ENCODE measurements around the gene IL25. TPM values are rescaled to one million over a fixed set of nuclear protein-coding genes. Genes with fewer than 3 reads are reported as not detected.
A peak's percentile ranks its signal among the peaks of the same experiment; 100 is the strongest.

IL25 gene
- polyA plus RNA-seq, 1 experiment: not detected

DNA sequence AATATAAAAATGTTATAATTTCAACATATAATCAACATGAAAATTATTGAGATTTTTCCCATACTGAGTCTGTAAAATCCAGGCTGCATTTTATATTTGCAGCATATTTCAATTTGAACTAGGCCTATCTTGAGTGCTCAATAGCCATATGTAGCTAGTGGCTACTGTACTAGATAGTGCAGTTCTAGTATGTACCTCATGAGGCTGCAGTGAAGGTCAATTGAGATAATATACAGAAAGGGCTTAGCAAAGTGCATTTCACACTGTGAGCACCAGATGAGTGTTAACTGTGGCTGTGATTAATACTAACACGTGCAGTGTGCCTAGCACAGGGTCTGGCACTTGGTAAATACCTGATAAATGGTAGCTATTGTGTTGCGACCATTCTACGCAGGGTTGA is 14.6 kb upstream of the IL25 start:
- DNase-seq (ENCODE audit: low read depth): no peak
- Histone ChIP-seq H3K27me3 (ENCODE audit: control insufficient read depth, insufficient read depth, low read length) (peaks cover 3% of the 10 kb centered on the region; the same call in 1 of the 2 replicates), H3K36me3 (ENCODE audit: control insufficient read depth, insufficient read depth, low read length) (peaks cover 3% of the 10 kb centered on the region), H3K4me3 (ENCODE audit: low read depth, low read length) (no peak overlapping the region)
- CTCF ChIA-PET: interaction anchor here (1.2 kb wide), 1 partner anchor 22 kb away, joined by 6 read pairs; no protein-coding TSS in a partner anchor
- POLR2A ChIA-PET: no interaction called here
- TF ChIP-seq, protein P1, sequence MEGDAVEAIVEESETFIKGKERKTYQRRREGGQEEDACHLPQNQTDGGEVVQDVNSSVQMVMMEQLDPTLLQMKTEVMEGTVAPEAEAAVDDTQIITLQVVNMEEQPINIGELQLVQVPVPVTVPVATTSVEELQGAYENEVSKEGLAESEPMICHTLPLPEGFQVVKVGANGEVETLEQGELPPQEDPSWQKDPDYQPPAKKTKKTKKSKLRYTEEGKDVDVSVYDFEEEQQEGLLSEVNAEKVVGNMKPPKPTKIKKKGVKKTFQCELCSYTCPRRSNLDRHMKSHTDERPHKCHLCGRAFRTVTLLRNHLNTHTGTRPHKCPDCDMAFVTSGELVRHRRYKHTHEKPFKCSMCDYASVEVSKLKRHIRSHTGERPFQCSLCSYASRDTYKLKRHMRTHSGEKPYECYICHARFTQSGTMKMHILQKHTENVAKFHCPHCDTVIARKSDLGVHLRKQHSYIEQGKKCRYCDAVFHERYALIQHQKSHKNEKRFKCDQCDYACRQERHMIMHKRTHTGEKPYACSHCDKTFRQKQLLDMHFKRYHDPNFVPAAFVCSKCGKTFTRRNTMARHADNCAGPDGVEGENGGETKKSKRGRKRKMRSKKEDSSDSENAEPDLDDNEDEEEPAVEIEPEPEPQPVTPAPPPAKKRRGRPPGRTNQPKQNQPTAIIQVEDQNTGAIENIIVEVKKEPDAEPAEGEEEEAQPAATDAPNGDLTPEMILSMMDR (IDR thresholded peaks at IDR 0.05; ENCODE audit: insufficient read depth, low read depth, low read length): no peak

DNA sequence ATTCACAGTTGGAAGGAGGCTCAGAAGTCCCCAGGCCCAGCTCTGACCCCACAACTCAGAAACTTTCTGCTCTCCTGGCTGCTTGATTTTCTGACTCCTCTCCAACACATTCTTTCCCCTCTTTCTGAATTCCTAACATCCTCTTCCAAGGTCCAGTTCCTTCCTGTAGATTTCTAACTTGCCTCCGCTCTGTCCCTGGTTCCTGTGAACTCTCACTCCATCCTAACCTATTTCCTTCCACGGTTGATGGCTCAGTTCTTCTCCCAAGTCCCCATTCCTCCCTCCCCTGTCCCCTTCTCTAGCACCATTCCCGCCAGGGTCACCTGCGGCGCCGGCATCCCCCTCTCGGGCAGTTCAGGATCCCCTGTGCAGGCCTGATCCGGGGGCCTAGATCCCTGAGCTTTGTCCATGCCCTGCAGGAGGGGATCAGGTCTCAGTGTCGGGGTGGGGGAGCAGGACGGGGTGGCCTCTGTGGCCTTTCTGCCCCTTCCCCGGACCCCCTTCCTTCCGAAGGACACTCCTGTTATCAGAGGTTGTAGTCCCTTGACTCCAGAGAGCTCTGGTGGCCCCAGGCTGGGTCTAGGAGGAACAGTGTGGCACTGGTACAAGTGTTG is 13.9 kb upstream of the IL25 start:
- no peak for DNase-seq (ENCODE audit: low read depth)
- H3K27me3 ChIP-seq (ENCODE audit: control insufficient read depth, insufficient read depth, low read length): peaks cover 3% of the 10 kb centered on the region; the same call in 1 of the 2 replicates
- H3K36me3 ChIP-seq (ENCODE audit: control insufficient read depth, insufficient read depth, low read length): peaks cover 3% of the 10 kb centered on the region
- ChIA-PET POLR2A (no interaction called here), CTCF (interaction anchor here (1.2 kb wide), 1 partner anchor 22 kb away, joined by 6 read pairs; no protein-coding TSS in a partner anchor)
- TF ChIP-seq, protein P1 (IDR thresholded peaks at IDR 0.05; ENCODE audit: insufficient read depth, low read depth, low read length): no peak
- H3K4me3 ChIP-seq (ENCODE audit: low read depth, low read length): no peak overlapping the region

DNA sequence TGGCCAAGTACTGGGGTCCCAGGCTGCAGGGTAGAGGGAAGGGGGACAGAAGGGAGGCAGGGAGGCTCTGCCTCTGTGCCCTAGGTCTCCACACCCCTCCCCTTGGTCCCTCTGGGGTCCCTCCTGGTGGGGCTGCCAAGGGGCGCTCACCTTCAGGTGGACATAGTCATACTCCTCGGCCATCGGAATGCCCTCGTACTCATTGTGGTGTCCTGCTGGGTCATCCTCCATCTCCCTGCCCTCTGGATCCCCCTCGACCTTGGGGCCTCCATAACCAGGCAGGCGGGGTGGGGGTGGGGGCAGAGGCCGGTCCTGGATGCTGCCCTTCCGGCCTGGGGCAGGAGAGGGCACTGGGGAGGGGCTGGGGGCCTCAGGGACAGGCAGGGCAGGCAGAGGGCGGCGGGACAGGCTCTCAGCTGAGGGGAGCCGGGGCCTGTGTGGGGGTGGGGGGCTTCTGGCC is 13.4 kb upstream of the IL25 start:
- Histone ChIP-seq H3K27me3 (ENCODE audit: control insufficient read depth, insufficient read depth, low read length) (peaks cover 6% of the 10 kb centered on the region), H3K36me3 (ENCODE audit: control insufficient read depth, insufficient read depth, low read length) (peaks cover 3% of the 10 kb centered on the region), H3K4me3 (ENCODE audit: low read depth, low read length) (no peak overlapping the region)
- TF ChIP-seq, protein P1 (IDR thresholded peaks at IDR 0.05; ENCODE audit: insufficient read depth, low read depth, low read length): no peak
- CTCF ChIA-PET: interaction anchor here (1.4 kb wide), 1 partner anchor 25 kb away, joined by 4 read pairs; no protein-coding TSS in a partner anchor
- no peak for DNase-seq (ENCODE audit: low read depth)
- POLR2A ChIA-PET: no interaction called here

DNA sequence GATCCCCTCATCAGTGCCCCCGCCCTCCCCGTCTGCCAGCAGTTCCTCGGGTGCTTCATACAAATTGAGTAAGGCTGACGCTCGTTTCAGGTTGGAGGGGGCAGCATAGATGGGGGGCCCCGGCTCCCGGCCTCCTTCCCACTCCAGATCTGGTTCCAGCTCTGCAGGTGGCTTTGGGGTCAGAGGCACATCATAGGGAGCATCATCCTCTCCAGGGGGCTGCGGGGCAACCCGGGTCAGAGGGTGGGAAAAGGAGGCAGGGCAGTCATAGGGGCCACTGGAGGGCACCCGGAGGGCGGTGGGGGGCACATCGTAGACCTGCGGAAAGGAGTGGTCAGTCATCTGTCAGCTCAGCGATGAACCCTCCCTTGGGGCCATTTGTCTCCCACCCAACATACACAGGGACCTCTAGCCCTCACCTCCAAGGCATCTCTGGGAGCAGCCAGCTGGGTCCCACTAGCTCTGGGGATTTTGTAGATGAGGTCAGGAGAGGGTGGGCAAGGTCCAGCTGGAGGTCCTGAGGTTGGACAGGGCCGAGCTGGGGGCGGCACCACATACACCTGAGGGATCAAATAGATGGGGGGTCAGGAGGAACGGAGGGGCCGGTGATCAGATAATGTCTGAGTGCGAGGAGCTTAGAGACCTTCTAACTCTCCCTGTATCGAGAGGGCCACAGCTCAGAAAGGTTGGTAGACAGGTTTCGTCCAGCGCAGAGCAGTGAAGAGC is 12.7 kb upstream of the IL25 start:
- ChIA-PET POLR2A (no interaction called here), CTCF (interaction anchor here (0.8 to 1.4 kb wide), 3 partner anchors 20 to 102 kb away, joined by 3 to 8 read pairs (median 4); no protein-coding TSS in a partner anchor)
- H3K4me3 ChIP-seq (ENCODE audit: low read depth, low read length): no peak overlapping the region
- TF ChIP-seq, protein P1 (IDR thresholded peaks at IDR 0.05; ENCODE audit: insufficient read depth, low read depth, low read length): no peak
- peaks cover 9% of the 10 kb centered on the region for H3K27me3 ChIP-seq (ENCODE audit: control insufficient read depth, insufficient read depth, low read length)
- no peak for DNase-seq (ENCODE audit: low read depth)
- H3K36me3 ChIP-seq (ENCODE audit: control insufficient read depth, insufficient read depth, low read length): peaks cover 3% of the 10 kb centered on the region

DNA sequence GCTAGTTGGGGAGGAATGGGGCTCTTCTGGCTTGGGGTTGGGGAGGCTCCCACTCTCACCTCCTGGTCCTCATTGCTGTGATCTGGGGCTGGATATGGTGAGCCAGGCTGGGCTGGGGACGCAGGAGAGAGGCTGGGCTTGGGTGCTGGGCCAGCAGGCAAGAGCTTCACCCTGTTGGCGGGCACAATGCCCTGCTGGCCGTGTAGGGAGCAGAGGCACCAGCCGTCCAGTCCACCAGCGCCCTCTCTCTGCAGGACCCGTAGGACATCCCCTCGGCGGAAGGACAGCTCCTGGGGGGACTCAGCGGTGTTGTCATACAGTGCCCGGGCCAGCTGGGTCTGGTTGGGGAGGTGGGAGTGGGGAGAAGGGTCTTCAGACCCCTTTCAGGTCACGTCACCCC is 12.1 kb upstream of the IL25 start:
- no peak for DNase-seq (ENCODE audit: low read depth)
- POLR2A ChIA-PET: no interaction called here
- Histone ChIP-seq H3K27me3 (ENCODE audit: control insufficient read depth, insufficient read depth, low read length) (peaks cover 10% of the 10 kb centered on the region), H3K4me3 (ENCODE audit: low read depth, low read length) (no peak overlapping the region), H3K36me3 (ENCODE audit: control insufficient read depth, insufficient read depth, low read length) (peaks cover 3% of the 10 kb centered on the region)
- CTCF ChIA-PET: interaction anchor here (0.8 to 1.4 kb wide), 3 partner anchors 20 to 103 kb away, joined by 3 to 8 read pairs (median 4); no protein-coding TSS in a partner anchor
- TF ChIP-seq, protein P1 (IDR thresholded peaks at IDR 0.05; ENCODE audit: insufficient read depth, low read depth, low read length): 0 out of 2 replicates have a peak, but pooled peaks have one; percentile 4

Data from BJ (cell line).